Suprapubic skin (tissue), 3 donors: Measurements from ENCODE around the gene BRPF1.

Experiments
- CTCF ChIP-seq, 2 donors: fragments of 200-600 bp in 1 of 2; fragments of 450-650 bp in 1 of 2; sonication (generic) in 1 of 2; IDR thresholded peaks; one replicate each; pipeline ENCODE4 v1.5.1; 2016 to 2019; ENCODE audit warnings: antibody characterized with exemption in 2 of 2, mild to moderate bottlenecking in 1 of 2, moderate library complexity in 1 of 2
- POLR2A ChIP-seq, 2 donors: fragments of 450-650 bp; IDR thresholded peaks; one replicate each; pipeline ENCODE4 v1.6.1; 2017; ENCODE audit warnings: antibody characterized with exemption in 2 of 2, mild to moderate bottlenecking in 2 of 2, moderate library complexity in 2 of 2

- TF ChIP-seq CTCF (IDR thresholded peaks at IDR 0.05) = no peak
- no peak for TF ChIP-seq POLR2A (IDR thresholded peaks at IDR 0.05)
Observed at GRCh38 chr3:9783954-9784353, 52.4 kb downstream of the BRPF1 start.
